Mesothelial cell of epicardium (in vitro differentiated cells): ENCODE measurements around the gene NCKAP5. TPM values are rescaled to one million over a fixed set of nuclear protein-coding genes. Genes with fewer than 3 reads are reported as not detected.
"Not testable (repeated sequence)": the region's sequence is repeated elsewhere in the genome, so short reads cannot be mapped to it uniquely, and the experiment has no call there.

Source experiments
- DNase-seq, 2 experiments: peaks; one replicate each; pipeline ENCODE4 v3.0.0; 2021; ENCODE audit warnings: low spot score in 2 of 2; ENCODE audit not compliant: unreplicated experiment in 2 of 2
- H3K27ac Mint-ChIP-seq: 2 replicates; pipeline ENCODE4 v1.8.0; 2021; ENCODE audit warnings: mixed read lengths
- H3K27me3 Mint-ChIP-seq: 2 replicates; pipeline ENCODE4 v1.8.0; 2021; ENCODE audit warnings: low read depth, mixed read lengths
- H3K36me3 Mint-ChIP-seq: 2 replicates; pipeline ENCODE4 v1.8.0; 2021; ENCODE audit warnings: mixed read lengths
- H3K4me1 Mint-ChIP-seq: 2 replicates; pipeline ENCODE4 v1.8.0; 2021; ENCODE audit warnings: mixed read lengths
- H3K4me3 Mint-ChIP-seq: 2 replicates; pipeline ENCODE4 v1.8.0; 2021; ENCODE audit warnings: mild to moderate bottlenecking, moderate library complexity, mixed read lengths
- H3K9me3 Mint-ChIP-seq: 2 replicates; pipeline ENCODE4 v1.8.0; 2021; ENCODE audit warnings: mixed read lengths
- total RNA-seq: library from RNA; stranded (reverse); gene quantifications from 3 replicates; pipeline ENCODE4 v1.2.1, GENCODE V29; 2021
- TF ChIP-seq, protein P1 (sequence below): fragments of 200-600 bp; sonication (generic); IDR thresholded peaks from one replicate; pipeline ENCODE4 v1.5.0; 2021; ENCODE audit warnings: antibody characterized with exemption; ENCODE audit not compliant: unreplicated experiment

NCKAP5 gene
- total RNA-seq, 1 donor from 2014 or later, result 2.1 TPM

GRCh38 chr2:133480707-133481429 lies 87.4 kb downstream of the NCKAP5 start:
- TF ChIP-seq, protein P1, sequence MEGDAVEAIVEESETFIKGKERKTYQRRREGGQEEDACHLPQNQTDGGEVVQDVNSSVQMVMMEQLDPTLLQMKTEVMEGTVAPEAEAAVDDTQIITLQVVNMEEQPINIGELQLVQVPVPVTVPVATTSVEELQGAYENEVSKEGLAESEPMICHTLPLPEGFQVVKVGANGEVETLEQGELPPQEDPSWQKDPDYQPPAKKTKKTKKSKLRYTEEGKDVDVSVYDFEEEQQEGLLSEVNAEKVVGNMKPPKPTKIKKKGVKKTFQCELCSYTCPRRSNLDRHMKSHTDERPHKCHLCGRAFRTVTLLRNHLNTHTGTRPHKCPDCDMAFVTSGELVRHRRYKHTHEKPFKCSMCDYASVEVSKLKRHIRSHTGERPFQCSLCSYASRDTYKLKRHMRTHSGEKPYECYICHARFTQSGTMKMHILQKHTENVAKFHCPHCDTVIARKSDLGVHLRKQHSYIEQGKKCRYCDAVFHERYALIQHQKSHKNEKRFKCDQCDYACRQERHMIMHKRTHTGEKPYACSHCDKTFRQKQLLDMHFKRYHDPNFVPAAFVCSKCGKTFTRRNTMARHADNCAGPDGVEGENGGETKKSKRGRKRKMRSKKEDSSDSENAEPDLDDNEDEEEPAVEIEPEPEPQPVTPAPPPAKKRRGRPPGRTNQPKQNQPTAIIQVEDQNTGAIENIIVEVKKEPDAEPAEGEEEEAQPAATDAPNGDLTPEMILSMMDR, result no peak
- Mint-ChIP-seq H3K4me1 (no peaks in the 10 kb centered on the region), H3K4me3 (no peak overlapping the region), H3K9me3 (no peaks in the 10 kb centered on the region), H3K27ac (no peak overlapping the region), H3K27me3 (peaks cover 21% of the 10 kb centered on the region), H3K36me3 (no peaks in the 10 kb centered on the region)
- DNase-seq, result no peak

DNA sequence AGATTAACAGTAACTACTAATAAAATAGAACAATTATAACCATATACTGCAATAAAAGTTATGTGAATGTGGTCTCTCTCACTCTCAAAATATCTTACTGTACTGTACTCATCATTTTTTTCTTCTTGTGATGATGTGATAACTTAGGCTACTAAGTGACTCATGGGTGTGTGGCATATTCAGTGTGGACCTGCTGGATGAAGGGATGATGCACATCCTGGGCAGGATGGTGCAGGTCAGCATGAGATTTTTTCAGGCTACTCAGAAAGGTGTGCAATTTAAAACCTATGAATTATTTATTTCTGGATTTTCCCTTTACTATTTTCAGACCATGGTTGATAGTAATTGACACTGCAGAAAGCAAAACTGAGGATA lies 90.7 kb downstream of the NCKAP5 start:
- no peaks in the 10 kb centered on the region for H3K9me3 Mint-ChIP-seq
- no peak for DNase-seq
- H3K36me3 Mint-ChIP-seq, result no peaks in the 10 kb centered on the region
- no peak overlapping the region for H3K4me3 Mint-ChIP-seq
- no peak overlapping the region for H3K27ac Mint-ChIP-seq
- H3K4me1 Mint-ChIP-seq, result no peaks in the 10 kb centered on the region
- peaks cover 10% of the 10 kb centered on the region for H3K27me3 Mint-ChIP-seq
- TF ChIP-seq, protein P1, result no peak

DNA sequence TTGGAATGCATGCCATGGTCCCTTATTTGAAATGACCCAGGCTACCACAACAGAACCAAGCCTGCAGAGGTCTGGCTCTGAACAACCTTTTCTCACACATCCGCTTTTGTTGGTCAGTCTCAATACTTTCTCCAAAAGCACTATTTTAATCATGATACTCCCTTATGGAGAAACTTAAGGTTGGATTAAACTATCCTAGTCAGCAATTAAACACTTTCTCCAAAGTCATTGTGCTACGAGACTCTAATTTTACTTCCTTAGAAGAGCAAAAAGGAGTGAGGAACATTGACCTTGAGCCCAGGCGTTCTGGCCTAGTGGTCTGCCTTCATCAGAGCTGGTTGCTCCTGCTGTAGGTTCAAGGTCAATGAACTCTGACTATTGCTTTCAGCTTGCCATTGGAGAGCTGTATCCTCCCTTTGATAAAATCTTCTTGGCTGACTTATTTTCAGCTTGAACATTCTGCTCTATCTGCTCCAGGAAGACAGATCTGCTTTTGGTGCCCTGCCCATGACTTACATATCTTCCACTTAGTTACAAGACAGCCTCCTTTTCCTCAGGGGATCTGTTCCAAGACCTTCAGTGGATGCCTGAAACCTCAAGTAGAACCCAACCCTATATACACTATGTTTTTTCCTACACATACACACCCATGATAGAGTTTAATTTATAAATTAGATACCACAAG lies 91.2 kb downstream of the NCKAP5 start:
- TF ChIP-seq, protein P1, result no peak
- Mint-ChIP-seq H3K36me3 (no peaks in the 10 kb centered on the region), H3K4me1 (no peaks in the 10 kb centered on the region), H3K27me3 (peaks cover 10% of the 10 kb centered on the region), H3K27ac (no peak overlapping the region), H3K9me3 (no peaks in the 10 kb centered on the region), H3K4me3 (no peak overlapping the region)
- DNase-seq, result no peak

- no peak overlapping the region for H3K27ac Mint-ChIP-seq
- H3K27me3 Mint-ChIP-seq, result peaks cover 6% of the 10 kb centered on the region
- no peaks in the 10 kb centered on the region for H3K9me3 Mint-ChIP-seq
- no peak for DNase-seq
- H3K36me3 Mint-ChIP-seq, result no peaks in the 10 kb centered on the region
- no peak overlapping the region for H3K4me3 Mint-ChIP-seq
- TF ChIP-seq, protein P1, result no peak
- no peaks in the 10 kb centered on the region for H3K4me1 Mint-ChIP-seq
These were observed 92.0 kb downstream of the NCKAP5 start for GRCh38 chr2:133476286-133476685.

GRCh38 chr2:133475610-133476009 lies 92.7 kb downstream of the NCKAP5 start:
- H3K4me3 Mint-ChIP-seq, result no peak overlapping the region
- no peaks in the 10 kb centered on the region for H3K36me3 Mint-ChIP-seq
- no peak for DNase-seq
- no peaks in the 10 kb centered on the region for H3K9me3 Mint-ChIP-seq
- H3K4me1 Mint-ChIP-seq, result no peaks in the 10 kb centered on the region
- H3K27me3 Mint-ChIP-seq, result peaks cover 5% of the 10 kb centered on the region
- TF ChIP-seq, protein P1, result no peak
- H3K27ac Mint-ChIP-seq, result no peak overlapping the region

DNA sequence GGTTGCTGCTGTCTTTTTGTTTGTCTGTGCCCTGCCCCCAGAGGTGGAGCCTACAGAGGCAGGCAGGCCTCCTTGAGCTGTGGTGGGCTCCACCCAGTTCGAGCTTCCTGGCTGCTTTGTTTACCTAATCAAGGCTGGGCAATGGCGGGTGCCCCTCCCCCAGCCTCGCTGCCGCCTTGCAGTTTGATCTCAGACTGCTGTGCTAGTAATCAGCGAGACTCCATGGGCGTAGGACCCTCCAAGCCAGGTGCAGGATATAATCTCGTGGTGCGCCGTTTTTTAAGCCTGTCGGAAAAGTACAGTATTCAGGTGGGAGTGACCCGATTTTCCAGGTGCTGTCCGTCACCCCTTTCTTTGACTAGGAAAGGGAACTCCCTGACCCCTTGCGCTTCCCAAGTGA lies 97.8 kb downstream of the NCKAP5 start:
- H3K9me3 Mint-ChIP-seq, H3K4me3 Mint-ChIP-seq, H3K27ac Mint-ChIP-seq, H3K4me1 Mint-ChIP-seq, H3K27me3 Mint-ChIP-seq, H3K36me3 Mint-ChIP-seq, DNase-seq: not testable (repeated sequence)
